T-helper 22 cell (primary cell): ENCODE results near the gene KIFAP3.
"Not testable (repeated sequence)": the region's sequence is repeated elsewhere in the genome, so short reads cannot be mapped to it uniquely, and the experiment has no call there.

Experiments
- DNase-seq: peaks from one replicate; pipeline ENCODE4 v3.0.0-alpha.2; 2020; ENCODE audit warnings: low read depth

KIFAP3 gene

DNA sequence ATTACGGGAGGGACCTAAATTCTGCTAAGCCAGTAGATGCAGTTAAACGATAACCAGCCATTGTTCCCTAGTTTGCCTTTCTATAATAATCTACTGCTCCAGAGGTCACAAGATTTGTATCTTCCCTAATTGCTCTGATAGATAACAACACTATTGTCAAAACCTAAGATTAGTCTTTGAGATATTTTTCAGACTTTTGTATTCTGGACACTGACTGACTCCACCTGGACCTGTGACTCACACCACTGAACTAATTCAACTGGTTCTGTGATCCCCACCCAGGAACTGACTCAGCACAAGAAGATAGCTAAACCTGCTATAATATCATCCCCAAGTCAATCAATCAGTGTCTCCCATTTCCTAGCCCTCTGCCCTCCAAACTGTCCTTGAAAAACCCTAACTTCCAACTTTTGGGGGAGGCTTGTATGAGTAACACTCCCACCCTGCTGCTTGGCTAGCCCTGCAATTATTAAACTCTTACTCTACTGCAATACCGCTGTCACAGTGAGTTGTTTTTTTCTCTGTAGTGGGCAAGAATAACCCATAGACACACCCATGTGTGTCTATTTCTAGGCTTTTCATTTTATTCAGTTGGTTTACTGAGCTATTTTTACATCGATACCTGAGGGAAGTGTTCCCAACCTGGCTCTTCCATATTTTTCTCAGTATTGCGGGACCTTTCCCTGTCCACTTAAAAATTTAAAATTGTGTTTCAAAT lies 11.2 kb downstream of the KIFAP3 start:
- no peak for DNase-seq

DNA sequence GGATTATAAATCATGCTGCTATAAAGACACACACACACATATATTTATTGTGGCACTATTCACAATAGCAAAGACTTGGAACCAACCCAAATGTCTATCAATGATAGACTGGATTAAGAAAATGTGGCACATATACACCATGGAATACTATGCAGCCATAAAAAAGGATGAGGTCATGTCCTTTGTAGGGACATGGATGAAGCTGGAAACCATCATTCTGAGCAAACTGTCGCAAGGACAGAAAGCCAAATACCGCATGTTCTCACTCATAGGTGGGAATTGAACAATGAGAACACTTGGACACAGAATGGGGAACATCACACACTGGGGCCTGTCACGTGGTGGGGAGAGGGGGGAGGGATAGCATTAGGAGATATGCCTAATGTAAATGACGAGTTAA lies 12.8 kb downstream of the KIFAP3 start:
- DNase-seq = not testable (repeated sequence)

DNA sequence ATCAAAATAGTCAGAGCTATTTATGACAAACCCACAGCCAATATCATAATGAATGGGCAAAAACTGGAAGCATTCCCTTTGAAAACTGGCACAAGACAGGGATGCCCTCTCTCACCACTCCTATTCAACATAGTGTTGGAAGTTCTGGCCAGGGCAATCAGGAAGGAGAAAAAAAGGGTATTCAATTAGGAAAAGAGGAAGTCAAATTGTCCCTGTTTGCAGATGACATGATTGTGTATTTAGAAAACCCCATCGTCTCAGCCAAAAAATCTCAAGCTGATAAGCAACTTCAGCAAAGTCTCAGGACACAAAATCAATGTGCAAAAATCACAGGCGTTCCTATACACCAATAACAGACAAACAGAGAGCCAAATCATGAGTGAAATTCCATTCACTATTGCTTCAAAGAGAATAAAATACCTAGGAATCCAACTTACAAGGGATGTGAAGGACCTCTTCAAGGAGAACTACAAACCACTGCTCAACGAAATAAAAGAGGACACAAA lies 14.4 kb downstream of the KIFAP3 start:
- not testable (repeated sequence) for DNase-seq

DNA sequence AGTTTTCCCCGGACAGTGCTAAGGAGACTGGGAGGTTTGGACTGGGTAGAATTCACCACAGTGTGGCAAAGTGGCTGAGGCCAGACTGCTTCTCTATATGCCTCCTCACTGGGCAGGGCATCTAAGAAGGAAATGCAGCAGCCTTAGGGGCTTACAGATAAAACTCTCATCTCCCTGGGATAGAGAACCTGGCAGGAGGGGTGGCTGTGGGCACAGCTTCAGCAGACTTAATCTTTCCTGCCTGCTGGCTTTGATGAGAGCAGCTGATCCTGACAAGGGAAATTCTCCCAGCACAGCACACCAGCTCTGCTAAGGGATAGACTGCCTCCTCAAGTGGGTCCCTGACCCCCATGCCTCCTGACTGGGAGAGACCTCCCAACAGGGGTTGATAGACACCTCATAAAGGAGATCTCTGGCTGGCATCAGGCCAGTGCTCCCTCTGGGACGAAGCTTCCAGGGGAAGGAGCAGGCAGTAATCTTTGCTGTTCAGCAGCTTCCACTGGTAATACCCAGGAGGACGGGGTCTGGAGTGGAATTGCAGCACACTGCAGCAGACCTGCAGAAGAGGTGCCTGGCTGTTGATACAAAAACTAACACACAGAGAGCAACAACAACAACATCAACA lies 25.2 kb downstream of the KIFAP3 start:
- DNase-seq = no peak

DNA sequence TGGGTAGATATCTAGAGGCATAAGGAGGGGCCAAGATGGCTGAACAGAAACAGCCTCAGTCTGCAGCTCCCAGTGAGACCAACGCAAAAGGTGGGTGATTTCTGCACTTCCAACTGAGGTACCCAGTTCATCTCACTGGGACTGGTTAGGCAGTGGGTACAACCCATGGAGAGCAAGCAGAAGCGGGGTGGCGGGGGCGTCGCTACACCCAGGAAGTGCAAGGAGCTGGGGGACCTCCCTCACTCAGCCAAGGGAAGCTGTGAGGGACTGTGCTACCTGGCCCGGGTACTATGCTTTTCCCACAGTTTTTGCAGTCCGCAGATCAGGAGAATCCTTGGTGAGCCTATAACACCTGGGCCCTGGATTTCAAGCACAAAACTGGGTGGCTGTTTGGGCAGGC lies 26.0 kb downstream of the KIFAP3 start:
- DNase-seq = no peak

DNA sequence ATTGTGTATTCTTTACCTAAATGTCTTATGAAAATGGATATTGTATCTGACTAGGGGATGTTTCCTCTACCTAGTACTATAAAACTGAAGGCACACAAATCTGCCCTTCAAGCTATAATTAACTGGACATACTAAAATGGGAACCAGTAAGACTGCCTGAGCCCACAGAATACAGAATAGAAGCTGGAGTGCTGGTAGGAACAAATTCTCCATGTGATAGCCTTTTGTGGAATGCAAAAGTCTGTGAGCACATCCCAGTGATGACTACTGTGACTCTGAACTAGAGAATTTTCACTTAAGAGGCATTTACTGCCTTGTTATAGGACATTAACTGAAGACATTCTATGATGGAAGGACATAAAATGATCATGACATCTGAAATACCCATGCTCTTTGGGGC lies 30.3 kb downstream of the KIFAP3 start:
- DNase-seq = no peak

DNA sequence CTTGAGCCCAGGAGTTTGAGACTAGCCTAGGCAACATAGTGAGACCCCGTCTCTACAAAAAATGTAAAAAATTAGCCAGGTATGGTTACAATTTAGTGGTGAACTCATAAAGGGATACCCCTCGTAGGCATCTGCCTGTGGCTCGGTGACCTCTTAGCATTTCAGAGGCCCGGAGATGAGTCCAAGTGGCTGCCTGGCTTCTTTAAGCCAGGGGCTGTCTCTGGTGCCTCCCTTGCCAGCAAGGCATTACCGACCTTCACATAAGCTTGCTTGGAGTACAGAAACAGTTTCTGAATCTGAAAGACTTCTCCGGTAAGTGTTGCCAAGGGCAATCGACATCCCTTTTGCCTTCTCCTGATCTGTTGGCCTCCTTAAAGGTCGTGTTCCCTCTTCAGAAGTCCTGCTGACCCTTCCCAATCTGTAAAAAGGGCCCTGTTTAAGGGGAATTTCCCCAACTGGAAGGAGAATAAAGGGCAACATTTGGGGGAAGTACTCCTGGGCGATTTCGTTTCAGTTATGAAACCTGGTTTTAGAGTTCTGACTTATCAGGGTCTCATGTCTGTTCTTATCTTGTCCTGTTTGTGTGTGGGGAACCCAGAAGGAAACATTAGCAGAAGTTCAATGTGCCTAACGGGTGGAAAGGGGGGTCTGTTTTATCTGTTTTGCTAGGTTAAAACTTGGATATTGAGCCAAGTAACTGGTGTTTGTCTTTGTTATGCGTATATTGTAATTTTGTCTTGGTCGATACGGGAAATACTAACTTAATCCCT lies 32.9 kb downstream of the KIFAP3 start:
- DNase-seq = no peak

DNA sequence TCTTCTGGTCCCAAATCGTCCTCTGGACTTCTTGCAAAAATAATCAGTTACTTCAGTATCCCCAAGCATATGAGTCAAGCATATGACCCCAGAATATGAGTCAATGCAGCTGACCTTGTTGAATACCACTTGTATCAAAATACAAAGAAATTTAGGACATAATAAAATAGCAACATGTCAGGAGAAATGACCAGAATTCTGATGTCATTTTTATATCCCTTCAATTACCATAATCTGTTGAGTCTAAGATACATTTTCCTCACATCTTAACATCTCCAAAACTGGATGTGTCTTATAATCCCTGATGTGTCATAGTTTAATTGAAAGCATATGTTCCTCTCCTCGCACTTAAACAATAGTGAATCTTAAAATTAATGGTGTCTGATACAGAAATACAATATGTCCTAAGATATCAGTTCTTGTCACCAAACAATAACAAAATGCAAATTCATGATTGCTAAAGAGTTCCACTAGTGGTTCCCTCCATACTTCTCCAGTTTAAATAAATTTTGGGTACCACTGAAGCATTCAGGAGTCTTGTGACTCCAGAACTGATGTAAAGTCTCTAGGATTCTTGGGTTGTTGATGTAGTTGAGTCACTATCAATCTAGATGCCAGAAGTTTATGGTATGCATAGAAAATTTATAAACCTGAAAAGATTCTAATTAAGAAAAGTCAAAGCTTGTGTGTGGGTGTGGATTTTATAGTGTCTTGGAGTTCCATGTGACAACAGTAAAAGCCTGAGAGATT lies 41.8 kb downstream of the KIFAP3 start:
- DNase-seq = no peak

DNA sequence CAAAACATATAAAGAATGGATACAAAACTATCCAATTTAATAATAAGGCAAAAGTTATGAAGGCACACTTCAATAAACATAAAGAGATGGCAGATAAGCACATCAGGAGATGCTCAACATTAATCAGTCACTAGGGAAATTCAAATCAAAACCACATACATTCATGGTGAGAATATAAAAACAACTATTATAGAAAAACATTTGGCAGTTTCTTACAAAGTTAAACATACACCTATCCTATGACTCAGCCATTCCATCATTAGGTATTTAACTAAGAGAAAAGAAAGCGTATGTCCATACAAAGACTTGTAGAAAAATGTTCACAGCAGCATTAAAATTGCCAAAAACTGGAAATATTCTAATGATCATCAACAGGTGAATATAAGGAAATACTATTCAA lies 44.3 kb downstream of the KIFAP3 start:
- no peak for DNase-seq

DNA sequence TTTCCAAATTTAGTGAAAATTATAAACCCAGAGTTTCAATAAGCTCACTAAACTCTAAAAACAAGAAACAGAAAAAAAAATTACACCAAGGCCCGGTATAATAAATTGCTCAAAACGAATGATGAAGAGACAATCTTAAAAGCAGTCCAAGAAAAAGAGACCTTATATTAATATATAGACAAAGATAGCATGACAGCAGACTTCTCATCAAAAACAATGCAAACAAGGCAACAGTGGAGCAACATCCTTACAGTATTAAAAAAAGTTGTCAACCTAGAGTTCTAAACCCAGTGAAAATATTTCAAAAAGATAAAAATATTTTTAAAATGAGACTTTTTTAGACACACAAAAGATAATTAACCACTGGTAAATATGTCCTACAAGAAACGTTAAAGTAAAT lies 46.7 kb downstream of the KIFAP3 start:
- DNase-seq = no peak

DNA sequence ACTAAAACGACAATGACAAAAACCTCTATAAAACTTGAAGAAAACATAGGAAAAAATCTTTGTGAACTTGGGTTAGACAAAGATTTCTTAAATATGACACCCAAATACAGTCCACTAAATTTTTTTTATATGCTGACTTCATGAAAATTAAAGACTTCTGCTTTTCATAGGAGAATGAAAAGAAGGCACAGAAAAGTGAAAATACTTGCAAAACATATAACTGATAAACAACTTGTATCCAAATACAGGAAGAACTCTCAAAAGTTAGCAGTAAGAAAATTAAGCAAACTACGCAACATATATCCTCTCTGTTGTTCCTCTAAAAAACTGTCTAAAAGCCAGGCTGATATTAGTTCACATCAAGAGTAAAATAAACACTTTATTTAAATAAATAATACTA lies 53.6 kb downstream of the KIFAP3 start:
- DNase-seq = no peak

DNA sequence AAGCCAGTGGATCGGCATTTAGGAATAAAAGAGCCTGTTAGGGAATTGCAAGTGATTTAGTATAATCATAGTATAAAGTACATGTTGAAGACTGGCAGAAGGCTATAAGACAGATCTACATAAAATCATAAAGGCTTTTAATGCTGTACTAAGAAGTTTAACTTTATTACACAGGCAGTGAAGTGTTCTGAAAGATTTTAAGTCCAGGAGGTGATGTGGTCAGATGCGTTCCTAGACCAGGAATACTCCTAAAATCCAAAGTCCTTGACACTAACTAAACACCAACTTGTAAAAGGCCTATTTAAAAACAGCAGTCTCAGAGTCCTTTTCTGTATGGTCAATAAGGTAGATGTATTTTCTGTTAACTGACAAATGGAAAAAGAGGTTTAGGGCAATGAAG lies 57.0 kb downstream of the KIFAP3 start:
- no peak for DNase-seq

DNA sequence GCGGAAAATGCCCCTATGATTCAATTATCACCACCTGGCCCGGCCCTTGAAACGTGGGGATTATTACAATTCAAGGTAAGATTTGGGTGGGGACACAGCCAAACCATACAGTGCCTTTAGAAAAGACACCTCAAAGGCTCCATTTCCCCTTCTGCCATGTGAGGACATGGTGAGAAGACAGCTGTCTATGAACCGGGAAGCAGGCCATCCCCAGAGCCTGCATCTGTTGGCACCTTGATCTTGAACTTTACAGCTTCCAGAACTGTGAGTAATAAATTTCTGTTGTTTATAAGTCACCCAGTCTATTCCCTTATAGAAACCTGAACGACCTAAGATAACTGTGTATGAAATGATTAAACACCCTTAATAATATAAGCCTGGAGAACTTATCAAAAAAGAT lies 61.6 kb downstream of the KIFAP3 start:
- DNase-seq = no peak

DNA sequence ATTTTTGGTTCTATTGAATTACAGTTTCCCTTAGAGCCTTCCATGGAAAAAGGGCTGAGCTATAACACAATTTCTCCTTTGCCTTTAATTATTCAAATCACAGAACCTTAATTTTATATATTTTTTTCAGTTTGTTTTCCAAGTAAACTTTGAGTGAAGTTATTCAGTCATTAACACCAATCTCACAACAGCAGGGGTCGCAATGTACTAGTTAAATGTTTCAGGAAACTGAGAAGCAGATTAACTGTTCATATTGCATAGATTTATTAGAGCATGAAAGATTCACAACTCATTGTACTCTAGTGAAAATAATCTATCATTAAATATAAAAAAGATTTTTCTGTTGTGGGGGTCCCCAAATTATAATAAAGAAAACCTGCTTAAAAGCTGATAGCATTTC lies 64.1 kb downstream of the KIFAP3 start:
- DNase-seq = no peak

DNA sequence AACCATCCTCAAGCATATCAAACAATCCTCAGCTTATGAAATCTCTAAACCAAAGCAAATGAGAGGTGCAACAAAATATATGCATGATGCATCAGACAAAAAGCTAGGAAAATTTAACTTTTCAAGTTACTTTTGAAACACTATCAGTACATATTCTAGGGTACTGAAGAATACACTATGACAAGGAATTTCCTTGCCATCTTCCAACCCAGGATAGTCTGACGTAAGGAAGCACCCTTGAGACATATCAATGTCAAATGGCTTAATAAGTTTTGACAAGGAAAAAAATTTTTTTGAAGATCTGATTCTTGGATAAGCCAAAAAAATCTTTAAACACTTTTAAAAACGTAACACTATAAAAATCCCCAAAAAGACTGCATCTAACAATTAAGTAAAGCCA lies 64.9 kb downstream of the KIFAP3 start:
- no peak for DNase-seq

DNA sequence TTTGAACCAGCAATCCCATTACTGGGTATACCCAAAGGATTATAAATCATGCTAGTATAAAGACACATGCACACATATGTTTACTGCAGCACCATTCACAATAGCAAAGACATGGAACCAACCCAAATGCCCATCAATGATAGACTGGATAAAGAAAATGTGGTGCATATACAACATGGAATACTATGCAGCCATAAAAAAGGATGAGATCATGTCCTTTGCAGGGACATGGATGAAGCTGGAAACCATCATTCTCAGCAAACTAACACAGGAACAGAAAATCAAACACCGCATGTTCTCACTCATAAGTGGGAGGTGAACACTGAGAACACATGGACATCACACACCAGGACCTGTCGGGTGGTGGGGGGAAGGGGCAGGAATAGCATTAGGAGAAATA lies 65.8 kb downstream of the KIFAP3 start:
- not testable (repeated sequence) for DNase-seq

DNA sequence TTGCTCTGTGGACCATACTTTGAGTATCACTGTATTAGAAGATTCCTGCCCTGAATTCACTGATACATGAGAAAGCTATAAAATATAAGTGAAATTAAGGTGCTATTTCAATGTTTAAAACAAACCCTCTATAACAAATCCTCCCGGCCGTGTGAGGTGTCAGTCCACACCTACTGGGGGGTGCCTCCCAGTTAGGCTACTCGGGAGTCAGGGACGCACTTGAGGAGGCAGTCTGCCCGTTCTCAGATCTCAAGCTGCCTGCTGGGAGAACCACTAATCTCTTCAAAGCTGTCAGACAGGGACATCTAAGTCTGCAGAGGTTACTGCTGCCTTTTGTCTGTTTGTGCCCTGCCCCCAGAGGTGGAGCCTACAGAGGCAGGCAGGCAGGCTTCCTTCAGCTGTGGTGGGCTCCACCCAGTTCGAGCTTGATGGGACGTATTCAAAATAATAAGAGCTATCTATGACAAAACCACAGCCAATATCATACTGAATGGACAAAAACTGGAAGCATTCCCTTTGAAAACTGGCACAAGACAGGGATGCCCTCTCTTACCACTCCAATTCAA lies 71.1 kb downstream of the KIFAP3 start:
- DNase-seq = not testable (repeated sequence)

DNA sequence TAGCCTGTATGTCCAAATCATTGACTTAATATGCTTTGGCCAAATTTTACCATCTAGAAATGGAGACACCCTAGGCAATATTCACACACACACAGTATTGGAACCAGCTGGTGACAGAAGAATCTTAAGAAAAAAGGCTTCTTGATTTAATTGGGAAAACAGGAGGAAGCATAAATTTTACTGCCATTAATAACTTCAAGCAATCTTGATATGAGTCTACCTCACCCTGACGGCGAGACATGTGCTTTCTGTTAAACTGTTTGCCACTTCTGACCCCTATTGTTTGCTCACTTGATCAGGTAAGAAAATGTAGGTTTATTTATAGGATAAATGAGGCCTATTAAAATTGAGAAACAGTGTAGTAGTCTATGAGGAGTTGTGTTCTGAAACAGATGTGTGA lies 73.2 kb downstream of the KIFAP3 start:
- DNase-seq = no peak

DNA sequence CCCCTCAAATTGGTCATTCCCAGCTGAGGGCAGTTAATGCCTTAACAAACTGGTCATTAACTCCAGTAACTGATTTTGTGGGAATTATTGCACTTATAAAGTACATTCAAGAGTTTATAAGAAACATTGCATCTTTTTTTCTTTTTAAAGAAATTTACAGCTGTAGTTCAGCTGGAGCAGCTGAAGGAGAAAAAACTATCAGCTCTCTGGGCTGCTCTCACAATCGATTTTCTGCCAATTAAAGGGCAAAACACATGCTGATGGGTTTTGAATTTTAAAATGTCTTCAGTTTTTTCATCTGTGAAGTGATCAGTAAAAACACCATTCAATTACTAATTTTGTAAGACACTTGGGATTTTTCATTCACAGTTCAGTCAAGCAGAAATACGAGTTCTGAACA lies 74.7 kb downstream of the KIFAP3 start:
- DNase-seq = no peak

DNA sequence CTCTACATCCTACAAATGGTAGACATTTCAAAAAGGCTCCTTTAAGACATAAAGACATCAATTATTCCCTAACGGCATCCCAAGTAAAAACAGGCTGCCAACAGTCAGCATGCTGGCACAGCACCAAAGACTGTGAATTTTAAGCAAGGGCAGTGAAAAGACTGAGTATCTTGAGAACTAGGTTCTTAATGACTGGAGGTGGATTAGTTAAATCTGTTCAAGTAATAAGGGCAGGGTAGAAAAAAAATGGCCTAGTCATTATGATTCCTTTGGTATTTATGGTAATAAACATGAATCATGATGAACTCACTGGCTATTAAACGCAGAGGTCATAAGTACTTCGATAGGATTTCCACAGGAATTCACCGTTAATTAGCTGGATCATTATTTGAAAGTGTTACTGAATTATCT lies 75.2 kb downstream of the KIFAP3 start:
- no peak for DNase-seq

DNA sequence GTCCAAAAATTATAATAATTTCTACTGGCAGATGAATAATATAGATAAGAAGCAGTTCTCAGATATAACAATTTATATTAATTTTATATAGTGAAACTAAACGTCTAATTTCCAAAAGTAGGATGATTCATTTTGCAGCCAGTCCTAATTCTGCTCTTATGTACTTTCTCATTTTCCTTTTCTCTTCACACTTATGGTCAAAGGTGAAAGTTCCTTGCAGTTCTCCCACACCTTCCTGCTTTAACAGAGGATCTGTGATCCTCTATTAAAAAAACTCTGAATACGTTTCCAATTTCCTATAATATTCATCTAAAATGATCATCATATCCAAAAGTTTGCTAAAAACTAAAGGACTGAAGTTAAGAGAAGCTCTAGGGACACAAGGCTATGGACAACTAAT lies 78.5 kb downstream of the KIFAP3 start:
- no peak for DNase-seq

DNA sequence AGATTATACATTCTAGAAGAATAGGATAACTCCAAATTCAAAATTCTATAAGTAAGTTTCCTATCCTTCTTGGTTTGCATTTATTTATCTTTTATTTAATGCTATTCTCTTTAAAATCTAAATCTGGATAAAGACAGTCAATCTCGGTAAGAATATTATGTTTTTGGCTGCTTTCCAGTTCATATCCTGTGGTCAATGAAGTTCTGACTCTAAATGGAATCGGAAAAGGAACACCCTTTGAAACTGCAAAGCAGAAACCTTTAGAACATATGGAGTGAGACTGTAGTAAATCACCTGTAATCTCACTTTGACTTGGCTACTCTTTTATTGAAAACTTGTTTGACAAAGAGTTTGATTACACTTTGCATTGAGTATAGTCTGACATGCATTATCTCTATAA lies 85.2 kb downstream of the KIFAP3 start:
- no peak for DNase-seq
